ENCODE results near the gene RBM11.
"Not testable (repeated sequence)": the region's sequence is repeated elsewhere in the genome, so short reads cannot be mapped to it uniquely, and the experiment has no call there.

Gene RBM11, protein sequence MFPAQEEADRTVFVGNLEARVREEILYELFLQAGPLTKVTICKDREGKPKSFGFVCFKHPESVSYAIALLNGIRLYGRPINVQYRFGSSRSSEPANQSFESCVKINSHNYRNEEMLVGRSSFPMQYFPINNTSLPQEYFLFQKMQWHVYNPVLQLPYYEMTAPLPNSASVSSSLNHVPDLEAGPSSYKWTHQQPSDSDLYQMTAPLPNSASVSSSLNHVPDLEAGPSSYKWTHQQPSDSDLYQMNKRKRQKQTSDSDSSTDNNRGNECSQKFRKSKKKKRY

DNA sequence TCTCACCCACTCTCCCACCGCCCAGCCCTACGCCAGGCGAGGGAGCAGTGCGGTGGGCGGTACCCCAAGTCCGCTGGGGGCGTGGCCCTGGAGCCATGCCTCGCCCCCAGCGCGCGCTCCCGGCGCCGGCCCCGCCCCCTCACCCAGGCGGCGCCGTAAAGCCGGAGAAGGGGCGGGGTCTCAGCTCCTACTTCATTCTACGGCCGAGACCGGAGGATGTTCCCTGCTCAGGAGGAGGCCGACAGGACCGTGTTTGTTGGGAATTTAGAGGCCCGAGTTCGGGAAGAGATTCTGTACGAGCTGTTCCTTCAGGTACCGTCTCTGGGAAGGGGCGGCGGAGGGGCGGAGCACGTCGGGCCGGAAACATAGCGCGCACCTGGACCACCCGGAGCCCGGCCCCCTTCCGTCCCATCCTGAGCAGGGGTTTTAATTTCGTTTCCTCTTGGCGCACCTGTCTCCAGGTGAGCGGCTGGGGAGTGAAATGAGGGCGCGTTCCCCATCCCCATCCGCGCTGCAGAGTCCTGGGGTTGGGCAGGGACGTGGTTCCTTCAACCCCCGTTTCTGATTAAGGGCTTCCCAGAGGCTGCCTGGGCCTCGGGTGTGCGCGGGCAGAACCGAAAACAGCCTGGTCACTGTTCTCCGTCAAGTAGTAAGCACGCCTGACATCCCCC is at the start of gene RBM11:
RBM11 (plus strand) TSS at position 187 of the 671 bp plus-strand sequence; CDS start at position 217, 30 bp downstream.
- Histone ChIP-seq H2AFZ (ENCODE audit: low read depth, low read length) (no peak within 1 kb of the TSS), H3K9ac (ENCODE audit: low read depth, low read length) (no peak within 1 kb of the TSS), H3K4me1 (ENCODE audit: insufficient read depth, low read length) (no peaks in the 10 kb centered on the region), H4K20me1 (ENCODE audit: insufficient read depth, low read length) (no peaks in the 10 kb centered on the region), H3K4me3 (ENCODE audit: low read depth in 1 of 2, low read length in 2 of 2) (no peak within 1 kb of the TSS), H3K27me3 (ENCODE audit: insufficient read depth, low read length, poor library complexity) (no peaks in the 10 kb centered on the region), H3K4me2 (ENCODE audit: insufficient read depth, low read length) (no peak within 1 kb of the TSS), H3K27ac (ENCODE audit: low read length) (no peak within 1 kb of the TSS), H3K79me2 (ENCODE audit: insufficient read depth, low read length) (no peaks in the 10 kb centered on the region), H3K36me3 (ENCODE audit: insufficient read depth, low read length) (no peaks in the 10 kb centered on the region), H3K9me3 (ENCODE audit: insufficient read depth, low read length, severe bottlenecking) (no peaks in the 10 kb centered on the region)
- DNase-seq, result no peak
- TF ChIP-seq, protein P1, sequence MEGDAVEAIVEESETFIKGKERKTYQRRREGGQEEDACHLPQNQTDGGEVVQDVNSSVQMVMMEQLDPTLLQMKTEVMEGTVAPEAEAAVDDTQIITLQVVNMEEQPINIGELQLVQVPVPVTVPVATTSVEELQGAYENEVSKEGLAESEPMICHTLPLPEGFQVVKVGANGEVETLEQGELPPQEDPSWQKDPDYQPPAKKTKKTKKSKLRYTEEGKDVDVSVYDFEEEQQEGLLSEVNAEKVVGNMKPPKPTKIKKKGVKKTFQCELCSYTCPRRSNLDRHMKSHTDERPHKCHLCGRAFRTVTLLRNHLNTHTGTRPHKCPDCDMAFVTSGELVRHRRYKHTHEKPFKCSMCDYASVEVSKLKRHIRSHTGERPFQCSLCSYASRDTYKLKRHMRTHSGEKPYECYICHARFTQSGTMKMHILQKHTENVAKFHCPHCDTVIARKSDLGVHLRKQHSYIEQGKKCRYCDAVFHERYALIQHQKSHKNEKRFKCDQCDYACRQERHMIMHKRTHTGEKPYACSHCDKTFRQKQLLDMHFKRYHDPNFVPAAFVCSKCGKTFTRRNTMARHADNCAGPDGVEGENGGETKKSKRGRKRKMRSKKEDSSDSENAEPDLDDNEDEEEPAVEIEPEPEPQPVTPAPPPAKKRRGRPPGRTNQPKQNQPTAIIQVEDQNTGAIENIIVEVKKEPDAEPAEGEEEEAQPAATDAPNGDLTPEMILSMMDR (IDR thresholded peaks at IDR 0.05; ENCODE audit: borderline replicate concordance, extremely low read depth, low read length, poor library complexity, severe bottlenecking), result no peak
- no peak for TF ChIP-seq EZH2 (IDR thresholded peaks at IDR 0.05; ENCODE audit: borderline replicate concordance, low read depth, low read length, severe bottlenecking)
- ATAC-seq (ENCODE audit: insufficient read depth, low read depth), result no peak

DNA sequence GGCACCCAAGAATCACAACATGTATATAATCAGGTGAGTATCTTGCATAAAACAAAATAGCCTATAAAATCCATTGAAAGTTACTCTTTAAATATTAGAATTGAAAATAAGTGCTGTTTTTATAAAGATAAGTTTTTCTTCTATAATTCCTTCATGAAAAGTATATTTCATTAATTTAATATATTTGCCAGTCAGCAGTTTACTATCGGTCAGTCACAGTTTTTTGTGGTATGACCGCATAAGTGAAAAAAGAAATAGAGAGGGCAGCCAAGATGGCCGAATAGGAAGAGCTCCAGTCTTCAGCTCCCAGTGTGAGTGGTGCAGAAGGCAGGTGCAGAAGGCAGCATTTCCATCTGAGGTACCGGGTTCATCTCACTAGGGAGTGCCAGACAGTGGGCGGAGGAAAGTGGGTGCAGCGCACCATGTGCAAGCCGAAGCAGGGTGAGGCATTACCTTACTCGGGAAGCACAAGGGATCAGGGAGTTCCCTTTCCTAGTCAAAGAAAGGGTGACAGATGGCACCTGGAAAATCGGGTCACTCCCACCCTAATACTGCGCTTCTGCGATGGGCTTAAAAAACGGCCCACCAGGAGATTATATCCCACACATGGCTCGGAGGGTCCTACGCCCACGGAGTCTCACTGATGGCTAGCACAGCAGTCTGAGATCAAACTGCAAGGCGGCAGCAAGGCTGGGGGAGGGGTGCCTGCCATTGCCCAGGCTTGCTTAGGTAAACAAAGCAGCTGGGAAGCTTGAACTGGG is 49.3 kb upstream of the RBM11 start:
- not testable (repeated sequence) for H3K9ac ChIP-seq (ENCODE audit: low read depth, low read length); H3K79me2 ChIP-seq (ENCODE audit: insufficient read depth, low read length); H4K20me1 ChIP-seq (ENCODE audit: insufficient read depth, low read length); H3K27me3 ChIP-seq (ENCODE audit: insufficient read depth, low read length, poor library complexity); ATAC-seq (ENCODE audit: insufficient read depth, low read depth); H3K27ac ChIP-seq (ENCODE audit: low read length); H3K36me3 ChIP-seq (ENCODE audit: insufficient read depth, low read length); H3K4me1 ChIP-seq (ENCODE audit: insufficient read depth, low read length); DNase-seq; H3K4me3 ChIP-seq (ENCODE audit: low read depth in 1 of 2, low read length in 2 of 2); H2AFZ ChIP-seq (ENCODE audit: low read depth, low read length); H3K9me3 ChIP-seq (ENCODE audit: insufficient read depth, low read length, severe bottlenecking); H3K4me2 ChIP-seq (ENCODE audit: insufficient read depth, low read length)

DNA sequence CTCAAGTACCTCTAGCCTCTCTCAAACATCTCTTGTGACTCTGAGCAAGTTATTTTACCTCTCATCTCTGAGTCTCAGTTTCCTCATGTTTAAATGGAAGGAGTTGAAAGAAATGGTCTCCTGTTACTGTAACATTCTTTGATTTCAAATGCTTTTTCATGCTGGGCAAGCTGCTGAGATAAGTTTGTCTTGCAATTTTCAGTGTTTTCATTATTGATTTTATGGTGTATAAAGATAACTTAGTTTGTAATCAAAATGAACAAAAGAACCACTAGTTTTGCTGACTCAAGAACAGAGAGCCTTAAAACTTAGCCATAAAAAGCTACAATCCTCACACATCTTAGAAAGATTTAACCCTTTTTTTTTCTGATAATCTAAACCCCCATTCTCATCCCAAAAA is 9.7 kb upstream of the RBM11 start:
- no peaks in the 10 kb centered on the region for H3K79me2 ChIP-seq (ENCODE audit: insufficient read depth, low read length)
- no peak overlapping the region for H3K9ac ChIP-seq (ENCODE audit: low read depth, low read length)
- no peak overlapping the region for H3K4me3 ChIP-seq (ENCODE audit: low read depth in 1 of 2, low read length in 2 of 2)
- H4K20me1 ChIP-seq (ENCODE audit: insufficient read depth, low read length), result no peaks in the 10 kb centered on the region
- H2AFZ ChIP-seq (ENCODE audit: low read depth, low read length), result no peak overlapping the region
- H3K36me3 ChIP-seq (ENCODE audit: insufficient read depth, low read length), result no peaks in the 10 kb centered on the region
- no peak overlapping the region for H3K4me2 ChIP-seq (ENCODE audit: insufficient read depth, low read length)
- no peaks in the 10 kb centered on the region for H3K9me3 ChIP-seq (ENCODE audit: insufficient read depth, low read length, severe bottlenecking)
- ATAC-seq (ENCODE audit: insufficient read depth, low read depth), result no peak
- H3K27ac ChIP-seq (ENCODE audit: low read length), result no peak overlapping the region
- DNase-seq, result no peak
- H3K4me1 ChIP-seq (ENCODE audit: insufficient read depth, low read length), result no peaks in the 10 kb centered on the region
- H3K27me3 ChIP-seq (ENCODE audit: insufficient read depth, low read length, poor library complexity), result peaks cover 3% of the 10 kb centered on the region
- no peak for TF ChIP-seq EZH2 (IDR thresholded peaks at IDR 0.05; ENCODE audit: borderline replicate concordance, low read depth, low read length, severe bottlenecking)
- TF ChIP-seq, protein P1 (IDR thresholded peaks at IDR 0.05; ENCODE audit: borderline replicate concordance, extremely low read depth, low read length, poor library complexity, severe bottlenecking), result no peak

DNA sequence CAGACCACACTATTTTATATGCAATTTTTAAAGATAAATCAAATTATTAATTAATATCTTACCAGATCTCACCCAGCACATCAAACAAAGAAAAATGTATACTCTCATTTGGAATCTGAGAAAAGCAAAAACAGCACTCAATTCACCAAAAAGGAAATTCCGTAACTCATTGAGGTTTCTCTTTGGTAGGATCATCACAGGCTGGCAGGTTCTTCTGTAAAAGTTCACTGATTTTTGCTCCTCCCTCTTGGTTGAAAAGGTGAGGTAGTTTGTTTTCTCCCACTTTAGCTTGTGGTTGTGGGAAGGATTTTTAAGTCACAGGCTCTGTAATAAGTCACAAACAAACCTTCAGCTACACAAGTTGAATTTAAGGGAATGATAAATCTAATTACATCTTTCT is 5.2 kb upstream of the RBM11 start, which contains the start of gene LIPI:
LIPI (minus strand) TSS at position 218 of the 400 bp plus-strand sequence; CDS start at position 108, 110 bp downstream.
- H3K36me3 ChIP-seq (ENCODE audit: insufficient read depth, low read length), result no peaks in the 10 kb centered on the region
- H3K9ac ChIP-seq (ENCODE audit: low read depth, low read length), result no peak within 1 kb of the TSS
- H3K27ac ChIP-seq (ENCODE audit: low read length), result no peak within 1 kb of the TSS
- H3K79me2 ChIP-seq (ENCODE audit: insufficient read depth, low read length), result no peaks in the 10 kb centered on the region
- H3K27me3 ChIP-seq (ENCODE audit: insufficient read depth, low read length, poor library complexity), result peaks cover 3% of the 10 kb centered on the region
- H3K4me1 ChIP-seq (ENCODE audit: insufficient read depth, low read length), result no peaks in the 10 kb centered on the region
- H3K4me3 ChIP-seq (ENCODE audit: low read depth in 1 of 2, low read length in 2 of 2), result no peak within 1 kb of the TSS
- H3K4me2 ChIP-seq (ENCODE audit: insufficient read depth, low read length), result no peak within 1 kb of the TSS
- TF ChIP-seq, protein P1 (IDR thresholded peaks at IDR 0.05; ENCODE audit: borderline replicate concordance, extremely low read depth, low read length, poor library complexity, severe bottlenecking), result no peak
- no peaks in the 10 kb centered on the region for H4K20me1 ChIP-seq (ENCODE audit: insufficient read depth, low read length)
- no peaks in the 10 kb centered on the region for H3K9me3 ChIP-seq (ENCODE audit: insufficient read depth, low read length, severe bottlenecking)
- ATAC-seq (ENCODE audit: insufficient read depth, low read depth) (no peak), DNase-seq (no peak)
- H2AFZ ChIP-seq (ENCODE audit: low read depth, low read length), result no peak within 1 kb of the TSS

Measured in DND-41 (cell line).